Measurements from ENCODE around the gene RPL39L.

- TF ChIP-seq POLR2A (IDR thresholded peaks at IDR 0.05; ENCODE audit: extremely low read depth, insufficient read length): no peak
- no peak for TF ChIP-seq CTCF (IDR thresholded peaks at IDR 0.05; ENCODE audit: low read depth, low read length)
- no peak for TF ChIP-seq MYC (IDR thresholded peaks at IDR 0.05; ENCODE audit: low read depth, low read length)
These were observed 24.8 kb downstream of the RPL39L start for GRCh38 chr3:187114511-187114910.
